Psoas muscle (tissue), 8 donors: Measurements from ENCODE around the gene COL17A1. TPM values are rescaled to one million over a fixed set of nuclear protein-coding genes. Genes with fewer than 3 reads are reported as not detected.

Source experiments
- ATAC-seq, 4 donors: fragments of 200-7000 bp; cut with Tn5 transposase; one replicate each; pipeline ENCODE4 v1.9.1; 2020; ENCODE audit warnings: moderate library complexity in 3 of 4, mild to moderate bottlenecking in 2 of 4
- DNase-seq, 2 donors: peaks; one replicate each; pipeline ENCODE4 v3.0.0-alpha.2; 2020
- H3K27ac ChIP-seq: fragments of 200-600 bp; one replicate; pipeline ENCODE4 v1.8.0; 2022
- H3K27me3 ChIP-seq, 3 donors: fragments of 200-600 bp in 1 of 3; one replicate each; pipeline versions ENCODE4 v1.6.1 to v1.8.0; 2013 to 2022; ENCODE audit warnings: low read length in 2 of 3, mild to moderate bottlenecking in 2 of 3, moderate library complexity in 1 of 3; ENCODE audit not compliant: insufficient read depth in 3 of 3
- H3K36me3 ChIP-seq, 2 donors: fragments of 200-600 bp in 1 of 2; one replicate each; pipeline versions ENCODE4 v1.6.1 to v1.8.0; 2013 to 2022; ENCODE audit warnings: low read depth in 1 of 2, mild to moderate bottlenecking in 1 of 2, moderate library complexity in 1 of 2; ENCODE audit not compliant: insufficient read depth in 1 of 2
- H3K4me1 ChIP-seq: fragments of 200-600 bp; one replicate; pipeline ENCODE4 v1.8.0; 2022
- H3K4me3 ChIP-seq: fragments of 200-600 bp; one replicate; pipeline ENCODE4 v1.8.0; 2022; ENCODE audit warnings: mild to moderate bottlenecking
- H3K9me3 ChIP-seq: fragments of 200-600 bp; one replicate; pipeline ENCODE4 v1.8.0; 2022
- CTCF ChIP-seq: fragments of 200-600 bp; IDR thresholded peaks from one replicate; pipeline ENCODE4 v1.8.0; 2022; ENCODE audit warnings: antibody characterized with exemption
- WGBS, 3 donors: extraction: QIAGEN DNeasy Blood & Tissue Kit; methylation state at CpG; one replicate each; pipeline versions ENCODE4 v1.1.6 to v1.1.7; 2013; 5-methylcytosine and 5-hydroxymethylcytosine counted together
- intact Hi-C, 2 donors: fragments of 100-400 bp; cut with DNase I; formaldehyde crosslinking; loops; one replicate each; pipeline versions ENCODE4 v1.11.0 to v1.14.2; 2022
- polyA plus RNA-seq, 3 donors: library from polyadenylated mRNA; stranded (reverse); fragments of 200-250 nt; gene quantifications; one replicate each; pipeline ENCODE4 v1.2.3, GENCODE V29; 2013
- total RNA-seq, 4 donors: library from RNA; stranded (reverse); fragmentation: NEBNext Ultra II Directional in 2 of 4; extraction: Animal tissue kit (Norgen Biotek cat#: 25700) in 2 of 4; gene quantifications; one replicate each; pipeline versions ENCODE4 v1.2.1 to v1.2.4, GENCODE V29; 2021 to 2023
- donor health status: healthy with polysubstance abuse.
- donor health status: DM: no; HTN: no; CAD: no; lungs with moderate emphysema.
- donor health status: Bipolar disorder and iron deficiency.
- donor health status: healthy.
- donor health status: DM: yes; HTN: yes; CAD: no.
- donor health status: DM: no; HTN: no; CAD: no.
- donor health status: DM: no; HTN: no; CAD: no.
- donor health status: DM: yes; HTN: yes; CAD: no.

Gene COL17A1
- total and polyA plus RNA-seq, 7 donors: 0.01 to 0.18 (median 0.06) TPM; not detected in 3

GRCh38 chr10:104049504-104050250 is 36.0 kb downstream of the COL17A1 start:
- TF ChIP-seq CTCF: no peak
- intact Hi-C loops: loop anchor here (5.0 kb wide), 1 partner anchor 158 kb away; no protein-coding TSS in a partner anchor
- ATAC-seq (no peak), DNase-seq (no peak)
- H3K9me3 ChIP-seq: no peaks in the 10 kb centered on the region
- 38 to 46% (median 42%) methylated on average over 8 of the region's 8 CpGs for WGBS, 3 donors
- H3K4me3 ChIP-seq: no peak overlapping the region
- no peaks in the 10 kb centered on the region for H3K36me3 ChIP-seq
- no peaks in the 10 kb centered on the region for H3K27me3 ChIP-seq
- H3K4me1 ChIP-seq: no peaks in the 10 kb centered on the region
- no peak overlapping the region for H3K27ac ChIP-seq

- intact Hi-C loops: loop anchor here (5.0 kb wide), 1 partner anchor 161 kb away; no protein-coding TSS in a partner anchor
- WGBS, 3 donors: 89 to 94% (median 91%) methylated on average over 6 of the region's 6 CpGs
Observed at GRCh38 chr10:104046651-104047050, 39.0 kb downstream of the COL17A1 start.

GRCh38 chr10:104045151-104046089 is 40.3 kb downstream of the COL17A1 start:
- DNase-seq: no peak
- ATAC-seq: peak; percentile 62 to 85 (median 74)
- WGBS, 3 donors: 71 to 74% (median 73%) methylated on average over 9 of the region's 9 CpGs
- TF ChIP-seq CTCF: peak; percentile 52
- intact Hi-C loops: loop anchor here (5.0 kb wide), 1 partner anchor 162 kb away; no protein-coding TSS in a partner anchor
- Histone ChIP-seq H3K27ac (no peak overlapping the region), H3K27me3 (peaks cover 0 to 2% (median 0%) of the 10 kb centered on the region in 3 donors), H3K4me3 (no peak overlapping the region), H3K9me3 (no peaks in the 10 kb centered on the region), H3K4me1 (no peaks in the 10 kb centered on the region), H3K36me3 (no peaks in the 10 kb centered on the region)

More at GRCh38 chr10:104046651-104047050, 39.0 kb downstream of the COL17A1 start:
- no peak for DNase-seq
- no peak overlapping the region for H3K4me3 ChIP-seq
- H3K9me3 ChIP-seq: no peaks in the 10 kb centered on the region
- H3K4me1 ChIP-seq: no peaks in the 10 kb centered on the region
- no peak overlapping the region for H3K27ac ChIP-seq
- H3K36me3 ChIP-seq: no peaks in the 10 kb centered on the region
- TF ChIP-seq CTCF: no peak
- H3K27me3 ChIP-seq: peaks cover 0 to 2% (median 0%) of the 10 kb centered on the region in 3 donors
- no peak for ATAC-seq

GRCh38 chr10:104043854-104044253 is 41.8 kb downstream of the COL17A1 start:
- Histone ChIP-seq H3K4me3 (no peak overlapping the region), H3K9me3 (no peaks in the 10 kb centered on the region), H3K36me3 (no peaks in the 10 kb centered on the region), H3K27ac (no peak overlapping the region), H3K27me3 (peaks cover 0 to 2% (median 0%) of the 10 kb centered on the region in 3 donors), H3K4me1 (no peaks in the 10 kb centered on the region)
- no peak for ATAC-seq
- no peak for TF ChIP-seq CTCF
- 64 to 74% (median 70%) methylated on average over 4 of the region's 4 CpGs for WGBS, 3 donors
- intact Hi-C loops: no loop called here
- DNase-seq: no peak
